ENCODE results near the gene ATF5.

ATF5 gene, protein sequence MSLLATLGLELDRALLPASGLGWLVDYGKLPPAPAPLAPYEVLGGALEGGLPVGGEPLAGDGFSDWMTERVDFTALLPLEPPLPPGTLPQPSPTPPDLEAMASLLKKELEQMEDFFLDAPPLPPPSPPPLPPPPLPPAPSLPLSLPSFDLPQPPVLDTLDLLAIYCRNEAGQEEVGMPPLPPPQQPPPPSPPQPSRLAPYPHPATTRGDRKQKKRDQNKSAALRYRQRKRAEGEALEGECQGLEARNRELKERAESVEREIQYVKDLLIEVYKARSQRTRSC

DNA sequence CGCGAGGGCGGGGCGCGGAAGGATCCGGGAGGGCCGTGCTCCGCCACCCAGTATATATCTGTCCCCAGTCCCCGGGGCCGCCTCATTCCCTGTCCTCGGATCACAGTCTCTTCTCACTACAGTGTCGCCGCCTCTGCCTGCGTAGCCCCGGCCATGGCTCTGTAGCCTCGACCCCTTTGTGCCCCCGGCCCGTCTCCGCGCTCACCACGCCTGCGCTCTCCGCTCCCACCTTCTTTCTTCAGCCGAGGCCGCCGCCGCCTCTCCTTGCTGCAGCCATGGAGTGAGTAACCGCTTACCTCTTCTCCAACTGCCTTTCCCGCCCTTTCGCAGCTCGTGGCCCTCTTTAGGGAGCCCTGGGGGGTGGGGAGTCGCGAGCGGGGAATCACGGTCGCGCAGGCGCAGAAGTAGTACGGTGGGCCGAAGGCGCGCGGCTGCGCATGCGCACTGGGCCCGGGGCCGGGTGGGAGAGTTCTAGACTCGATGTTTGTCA, at the start of gene ATF5, which contains the start of gene NUP62:
Gene ATF5 (plus strand): TSS at position 85 of the 490 bp plus-strand sequence. CDS start 1,646 bp downstream, outside the sequence.
Gene NUP62 (minus strand): TSS at position 384 of the 490 bp plus-strand sequence. CDS start 19,697 bp downstream, outside the sequence.
- peak; percentile 89 for DNase-seq (ENCODE audit: low read depth)

DNA sequence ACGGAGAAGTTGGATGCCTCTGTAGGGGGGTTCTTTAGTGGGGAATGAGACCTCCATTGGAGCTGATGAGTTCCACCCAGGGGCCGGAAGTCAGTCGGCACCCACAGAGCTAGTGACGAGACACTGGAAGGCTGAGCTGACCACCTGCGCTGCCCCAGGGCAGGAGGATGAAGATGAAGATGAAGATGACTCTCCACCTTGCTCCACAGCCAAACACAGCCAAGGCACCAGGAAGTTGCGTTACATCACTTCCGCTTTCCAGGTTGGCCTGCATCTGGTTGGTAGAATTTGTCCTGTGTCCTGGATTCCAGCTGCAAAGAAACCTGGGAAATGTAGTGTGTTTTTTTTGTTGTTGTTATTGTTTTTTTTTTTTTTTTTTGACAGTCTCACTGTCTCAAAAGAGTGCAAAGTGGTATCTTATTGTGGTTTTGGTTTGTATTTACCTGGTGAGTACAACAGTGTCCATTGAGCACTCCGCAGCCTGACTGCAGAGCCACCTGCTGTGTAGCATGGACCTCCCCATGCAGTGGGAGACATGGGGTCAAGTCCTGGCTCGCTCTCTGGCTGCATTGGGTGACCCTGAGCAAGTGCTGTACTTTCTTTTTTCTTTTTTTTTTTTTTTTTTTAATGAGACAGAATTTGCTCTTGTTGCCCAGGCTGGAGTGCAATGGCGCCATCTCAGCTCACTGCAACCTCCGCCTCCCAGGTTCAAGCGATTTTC, 49.6 kb upstream of the ATF5 start:
- DNase-seq (ENCODE audit: low read depth): no peak

DNA sequence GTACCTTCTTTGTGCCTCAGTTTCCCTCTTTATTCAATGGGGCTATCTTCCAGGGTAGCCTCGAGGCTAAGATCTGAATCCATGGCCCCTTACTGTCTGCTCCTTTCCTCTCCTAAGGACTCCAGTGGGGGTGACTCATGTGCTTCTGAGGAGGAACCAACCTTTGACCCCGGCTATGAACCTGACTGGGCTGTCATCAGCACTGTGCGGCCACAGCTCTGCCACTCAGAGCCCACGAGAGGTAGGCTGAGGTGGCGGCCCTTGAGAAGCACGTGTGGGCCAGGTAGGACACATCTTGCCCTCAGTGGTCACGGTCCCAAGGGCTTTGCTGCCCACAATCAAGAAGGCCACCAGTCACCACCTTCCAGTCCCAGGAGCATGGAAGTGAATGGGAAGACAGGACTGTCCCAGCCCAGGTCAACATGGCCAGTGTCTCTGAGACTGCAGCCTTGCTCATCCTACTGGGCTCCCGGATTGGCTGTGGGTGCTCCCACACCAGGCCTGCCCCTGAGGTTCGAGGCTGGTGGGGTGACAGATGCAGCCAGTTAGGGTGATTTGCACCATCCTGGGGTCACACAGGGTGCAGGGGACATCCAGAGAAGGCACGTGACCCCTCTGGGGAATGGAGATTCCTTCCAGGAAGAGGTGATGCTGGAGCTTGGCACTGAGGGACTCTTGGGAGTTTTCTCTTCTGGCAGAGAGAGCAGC, 48.7 kb upstream of the ATF5 start:
- DNase-seq (ENCODE audit: low read depth): no peak

DNA sequence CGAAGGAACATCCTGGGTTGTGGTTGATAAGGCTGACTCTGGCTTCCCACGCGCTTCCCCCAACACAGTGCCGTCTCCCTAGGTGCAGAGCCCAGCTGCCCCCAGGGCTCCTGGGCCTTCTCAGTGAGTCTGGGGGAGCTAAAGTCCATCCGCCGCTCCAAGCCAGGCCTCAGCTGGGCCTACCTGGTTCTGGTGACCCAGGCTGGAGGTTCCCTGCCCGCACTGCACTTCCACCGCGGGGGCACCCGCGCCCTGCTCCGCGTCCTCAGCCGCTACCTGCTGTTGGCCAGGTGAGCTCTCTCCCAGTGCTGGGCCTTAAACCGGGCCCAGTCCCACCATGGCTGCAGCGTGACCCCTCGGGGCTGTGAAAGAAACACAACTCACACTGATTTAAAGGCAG, 47.8 kb upstream of the ATF5 start:
- no peak for DNase-seq (ENCODE audit: low read depth)

DNA sequence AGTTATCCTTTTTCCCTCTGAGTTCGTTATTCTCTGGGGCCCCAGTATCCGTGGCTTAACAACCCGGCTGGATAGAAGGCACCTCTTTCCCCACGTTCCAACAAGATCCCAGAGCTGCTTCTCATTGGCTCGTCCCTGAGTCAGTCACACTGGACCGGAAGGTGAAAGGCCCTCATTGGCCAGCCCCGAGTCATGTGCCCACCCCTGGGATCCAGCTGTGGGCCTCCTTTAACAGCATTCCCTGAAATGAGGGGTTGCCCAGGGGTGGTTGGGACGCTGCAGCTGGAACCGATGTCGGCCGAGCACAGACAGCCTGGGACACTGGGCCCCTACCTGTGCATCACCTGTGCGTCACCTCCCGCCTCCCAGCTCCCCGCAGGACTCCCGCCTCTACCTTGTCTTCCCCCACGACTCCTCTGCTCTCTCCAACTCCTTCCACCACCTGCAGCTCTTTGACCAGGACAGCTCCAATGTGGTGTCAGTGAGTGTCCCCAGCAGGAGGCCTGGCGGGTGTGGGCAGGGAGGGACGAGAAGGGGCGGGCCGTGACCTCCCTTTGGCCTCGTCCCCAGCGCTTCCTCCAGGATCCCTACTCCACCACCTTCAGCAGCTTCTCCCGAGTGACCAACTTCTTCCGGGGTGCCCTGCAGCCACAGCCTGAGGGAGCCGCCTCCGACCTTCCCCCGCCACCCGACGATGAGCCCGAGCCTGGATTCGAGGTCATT, 47.2 kb upstream of the ATF5 start:
- DNase-seq (ENCODE audit: low read depth): no peak

DNA sequence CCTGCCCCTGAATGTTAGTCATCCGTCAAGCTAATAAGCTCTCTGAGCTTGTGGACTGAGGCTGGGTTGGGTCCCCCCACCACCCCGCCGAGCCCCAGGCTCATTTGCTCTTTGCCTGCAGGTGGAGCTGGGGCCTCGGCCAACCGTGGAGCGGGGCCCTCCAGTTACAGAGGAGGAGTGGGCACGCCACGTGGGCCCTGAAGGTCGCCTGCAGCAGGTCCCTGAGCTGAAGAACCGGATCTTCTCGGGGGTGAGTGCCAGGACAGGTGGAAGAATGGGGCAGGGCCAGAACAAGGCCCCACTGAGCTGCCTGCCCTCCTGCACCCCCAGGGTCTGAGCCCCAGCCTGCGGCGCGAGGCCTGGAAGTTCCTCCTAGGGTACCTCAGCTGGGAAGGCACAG, 46.4 kb upstream of the ATF5 start:
- DNase-seq (ENCODE audit: low read depth): no peak

DNA sequence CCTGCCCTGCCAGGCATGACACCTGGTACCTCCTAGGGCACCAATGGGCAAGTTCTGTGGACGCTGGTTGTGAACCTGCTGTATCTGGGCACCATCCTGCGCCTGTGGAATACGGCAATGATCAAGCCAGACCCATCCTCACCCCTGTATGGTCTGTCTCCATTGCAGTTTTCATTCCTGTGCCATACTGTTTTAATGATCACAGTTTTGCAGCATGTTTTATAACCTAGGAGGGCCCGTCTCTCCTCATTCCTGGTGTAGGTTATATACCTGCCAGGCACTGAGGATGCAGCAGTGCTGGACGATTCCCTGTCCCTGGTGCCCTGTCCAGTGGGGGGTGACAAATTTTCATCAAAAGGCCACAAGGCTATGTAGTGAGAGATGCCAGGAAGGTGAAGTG, 45.9 kb upstream of the ATF5 start:
- no peak for DNase-seq (ENCODE audit: low read depth)

DNA sequence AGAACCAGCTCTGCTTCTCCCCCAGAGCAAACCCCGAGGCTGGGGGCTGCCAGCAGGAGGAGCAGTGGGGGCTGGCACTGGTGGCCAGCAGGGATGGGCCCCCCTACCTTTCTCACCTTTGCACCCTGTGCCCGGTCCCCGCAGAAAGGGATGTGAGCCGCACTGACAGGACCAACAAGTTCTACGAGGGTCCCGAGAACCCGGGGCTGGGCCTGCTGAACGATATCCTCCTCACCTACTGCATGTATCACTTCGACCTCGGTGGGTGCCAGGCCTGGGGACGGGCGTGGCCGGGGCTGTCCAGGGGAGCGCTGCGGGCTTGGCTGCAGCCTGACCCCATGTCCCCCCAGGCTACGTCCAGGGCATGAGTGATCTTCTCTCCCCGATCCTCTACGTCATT, 44.9 kb upstream of the ATF5 start:
- DNase-seq (ENCODE audit: low read depth): no peak

DNA sequence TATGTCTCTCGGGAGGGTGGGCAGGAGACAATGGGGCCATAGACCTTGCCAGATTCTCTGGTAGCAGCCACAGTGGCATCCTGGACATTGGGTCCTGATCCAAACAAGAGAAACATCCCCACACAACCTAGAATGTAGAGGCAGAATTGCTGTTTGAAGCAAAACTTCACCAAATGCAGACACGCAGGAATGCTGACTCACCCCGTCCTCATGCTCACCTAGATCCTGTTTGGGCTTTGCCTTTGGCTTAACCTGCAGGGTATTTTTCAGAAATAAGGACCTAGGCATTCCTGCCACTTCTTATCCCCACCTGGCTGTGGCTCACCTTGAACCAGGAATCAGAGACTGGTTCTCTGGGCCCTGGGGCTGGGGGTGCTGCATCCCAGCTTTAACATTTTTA, 44.2 kb upstream of the ATF5 start:
- no peak for DNase-seq (ENCODE audit: low read depth)

DNA sequence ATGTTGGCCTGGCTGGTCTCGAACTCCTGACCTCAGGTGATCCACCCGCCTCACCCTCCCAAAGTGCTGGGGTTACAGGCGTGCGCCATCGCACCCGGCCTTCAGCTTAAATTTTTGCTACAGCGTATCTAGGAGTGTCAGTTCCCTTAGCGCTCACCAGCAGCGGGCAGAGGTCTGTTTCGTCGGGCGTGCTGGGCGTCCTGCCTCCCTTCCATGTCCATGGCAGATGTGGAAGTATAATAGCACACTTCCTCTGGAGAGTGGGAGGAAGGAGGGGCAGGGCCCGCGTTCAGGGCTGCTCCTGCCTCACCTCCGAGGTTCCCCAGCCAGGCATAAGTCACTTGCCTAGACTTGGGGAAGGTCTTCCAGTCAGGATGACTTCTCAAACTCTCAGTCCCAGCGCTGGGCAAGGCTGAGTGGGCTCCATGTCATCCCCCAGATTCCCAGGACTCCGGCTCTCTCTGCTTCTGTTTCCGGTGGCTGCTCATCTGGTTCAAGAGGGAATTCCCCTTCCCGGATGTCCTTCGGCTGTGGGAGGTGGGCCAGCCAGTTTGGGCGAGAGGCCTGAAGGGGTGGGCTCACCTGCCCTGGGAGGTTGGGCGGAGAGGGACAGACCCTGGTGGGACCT, 41.9 kb upstream of the ATF5 start:
- DNase-seq (ENCODE audit: low read depth): no peak

DNA sequence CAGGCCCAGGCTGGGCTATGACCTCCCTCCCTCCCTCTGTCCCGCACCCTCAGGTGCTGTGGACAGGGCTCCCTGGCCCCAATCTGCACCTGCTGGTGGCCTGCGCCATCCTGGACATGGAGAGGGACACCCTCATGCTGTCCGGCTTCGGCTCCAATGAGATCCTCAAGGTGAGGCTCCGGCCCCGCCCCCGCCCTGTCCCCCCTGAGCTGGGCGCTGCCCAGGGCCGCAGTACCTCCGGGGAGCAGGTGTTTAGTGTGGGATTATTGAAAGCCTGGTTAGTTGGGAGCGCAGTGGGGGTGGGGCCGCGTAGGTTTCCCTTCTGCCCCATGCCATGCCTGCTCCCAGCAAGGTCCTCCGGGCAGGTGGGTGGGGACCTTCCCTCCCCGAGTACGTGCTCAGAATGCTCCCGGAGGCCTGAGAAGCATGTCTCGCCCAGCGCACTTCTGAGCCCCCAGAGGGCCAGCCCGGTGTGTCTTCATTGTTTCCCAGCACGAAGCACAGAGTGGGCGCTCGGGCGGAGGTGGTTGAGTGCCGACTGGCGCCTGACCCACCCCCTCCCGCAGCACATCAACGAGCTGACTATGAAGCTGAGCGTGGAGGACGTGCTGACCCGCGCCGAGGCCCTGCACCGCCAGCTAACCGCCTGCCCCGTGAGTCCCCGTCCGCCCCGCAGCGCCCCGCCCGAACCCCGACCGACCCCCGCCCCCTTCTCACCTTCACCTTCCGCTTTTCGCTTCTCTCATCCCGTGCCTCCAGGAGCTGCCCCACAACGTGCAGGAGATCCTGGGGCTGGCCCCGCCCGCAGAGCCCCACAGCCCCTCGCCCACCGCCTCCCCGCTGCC, 41.1 kb upstream of the ATF5 start:
- DNase-seq (ENCODE audit: low read depth): no peak

DNA sequence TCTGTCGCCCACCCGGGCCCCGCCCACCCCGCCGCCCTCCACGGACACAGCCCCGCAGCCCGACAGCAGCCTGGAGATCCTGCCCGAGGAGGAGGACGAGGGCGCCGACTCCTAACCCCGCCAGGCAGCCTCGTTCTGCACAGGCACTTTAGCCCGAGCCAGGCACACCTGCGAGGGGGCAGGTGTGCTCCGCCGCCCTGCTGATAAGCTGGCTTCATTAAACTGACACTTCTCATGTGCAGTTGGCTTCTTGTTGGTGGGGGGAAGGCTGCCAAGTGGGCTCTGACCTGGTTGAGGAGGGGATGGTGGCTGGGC, 40.5 kb upstream of the ATF5 start:
- DNase-seq (ENCODE audit: low read depth): no peak

DNA sequence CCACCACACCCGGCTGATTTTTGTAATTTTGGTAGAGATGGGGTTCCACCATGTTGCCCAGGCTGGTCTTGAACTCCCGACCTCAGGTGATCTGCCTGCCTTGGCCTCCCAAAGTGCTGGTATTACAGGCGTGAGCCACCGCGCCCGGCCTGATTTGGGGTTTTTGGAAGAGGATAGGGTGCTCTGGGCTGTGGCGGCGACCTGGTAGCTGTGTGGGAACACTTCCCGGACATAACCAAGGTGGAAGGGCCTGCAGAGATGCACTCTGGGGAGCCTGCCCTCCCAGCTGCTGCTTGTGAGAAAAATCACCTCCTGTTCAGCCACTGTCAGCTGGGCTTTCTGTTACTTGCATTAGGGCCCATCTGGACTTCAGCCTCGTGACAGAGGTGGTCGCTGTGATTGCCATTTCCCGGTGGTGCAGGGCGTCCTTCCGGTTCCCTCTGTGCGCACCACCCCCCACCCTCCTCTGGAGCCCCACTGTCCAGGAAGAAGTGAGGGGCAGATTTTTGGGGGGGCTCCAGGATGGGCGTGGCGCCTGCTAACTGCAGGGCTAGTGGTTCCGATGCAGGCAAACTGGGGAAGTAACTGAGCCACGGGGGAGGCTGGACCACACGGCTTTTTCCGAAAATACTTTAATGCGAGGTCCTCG, 39.8 kb upstream of the ATF5 start:
- DNase-seq (ENCODE audit: low read depth): no peak

DNA sequence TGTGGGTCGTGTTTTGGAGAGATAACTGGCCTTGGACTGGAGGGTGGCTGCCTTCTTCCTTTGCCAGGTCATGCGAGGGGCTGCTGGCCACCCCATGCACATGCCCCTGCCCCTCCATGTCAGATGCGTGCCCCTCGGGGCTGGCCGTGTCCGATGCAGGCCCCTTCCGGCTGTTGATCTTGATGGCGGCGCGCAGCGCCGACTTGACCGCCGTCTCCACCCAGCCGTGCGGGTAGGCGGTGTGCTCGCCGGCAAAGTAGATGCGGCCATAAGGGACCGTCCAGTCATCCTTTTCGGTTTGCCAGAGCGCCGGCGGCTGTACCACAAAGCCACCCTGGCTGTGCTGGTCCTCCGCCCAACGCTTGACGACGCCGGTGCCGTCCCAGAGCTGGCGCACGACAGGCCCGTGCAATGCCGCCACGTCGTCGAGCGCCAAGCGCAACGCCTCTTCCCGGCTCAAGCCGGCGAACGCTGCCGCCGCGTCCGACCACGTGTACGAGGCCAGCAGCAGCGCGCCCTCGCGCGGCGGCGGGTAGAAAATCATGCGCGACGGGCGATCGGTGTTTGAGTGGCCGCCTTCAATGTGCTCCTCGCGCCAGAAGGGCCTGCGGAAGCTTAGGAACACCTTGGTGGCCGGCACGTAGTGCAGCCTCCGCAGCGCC, 39.2 kb upstream of the ATF5 start:
- peak; percentile 66 for DNase-seq (ENCODE audit: low read depth)

DNA sequence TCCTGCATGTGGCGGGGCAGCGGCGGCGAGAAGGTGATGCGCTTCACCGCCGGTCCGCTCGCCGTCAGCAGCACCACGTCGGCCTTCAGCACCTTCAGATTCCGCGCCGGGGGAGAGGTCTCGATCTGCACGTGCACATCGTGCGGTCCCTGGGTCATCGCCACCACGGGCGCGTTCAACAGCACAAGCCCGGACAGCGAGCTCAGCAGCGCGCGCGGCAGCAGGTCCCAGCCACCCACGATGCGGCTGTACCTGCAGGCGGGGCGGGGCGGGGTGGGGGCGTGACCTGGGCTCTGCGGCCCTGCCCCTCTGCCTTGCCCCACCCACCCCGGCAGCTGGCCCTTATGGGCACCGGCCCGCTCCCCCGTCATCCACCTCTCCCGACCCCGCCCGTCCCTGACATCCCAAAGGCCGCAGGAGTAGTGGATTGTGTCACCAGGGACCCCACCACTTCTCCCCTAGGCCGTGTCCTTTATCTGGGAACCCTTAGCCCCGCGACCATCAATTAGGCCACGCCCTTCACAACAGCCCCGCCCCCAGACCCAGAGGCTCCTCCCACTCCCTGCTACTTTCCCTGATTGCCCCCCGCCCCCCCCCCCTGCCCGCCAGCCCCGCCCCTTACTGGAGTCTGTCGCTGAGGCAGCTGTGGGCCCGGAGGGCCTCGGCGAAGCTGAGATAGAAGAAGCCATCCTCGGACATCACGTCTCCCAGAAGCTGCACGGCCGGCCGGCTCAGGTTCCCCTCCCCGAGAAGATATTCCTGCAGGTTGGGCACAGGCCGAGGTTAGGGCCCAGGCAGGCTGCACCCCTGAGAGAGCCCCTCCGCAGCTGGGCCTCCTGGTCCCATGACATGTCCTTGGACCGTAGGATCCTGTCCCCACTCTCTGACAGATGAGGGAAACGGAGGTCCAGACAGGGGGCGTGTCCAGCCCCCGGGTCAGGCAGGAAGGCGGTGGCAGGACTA, 38.4 kb upstream of the ATF5 start:
- DNase-seq (ENCODE audit: low read depth): peak; percentile 67

DNA sequence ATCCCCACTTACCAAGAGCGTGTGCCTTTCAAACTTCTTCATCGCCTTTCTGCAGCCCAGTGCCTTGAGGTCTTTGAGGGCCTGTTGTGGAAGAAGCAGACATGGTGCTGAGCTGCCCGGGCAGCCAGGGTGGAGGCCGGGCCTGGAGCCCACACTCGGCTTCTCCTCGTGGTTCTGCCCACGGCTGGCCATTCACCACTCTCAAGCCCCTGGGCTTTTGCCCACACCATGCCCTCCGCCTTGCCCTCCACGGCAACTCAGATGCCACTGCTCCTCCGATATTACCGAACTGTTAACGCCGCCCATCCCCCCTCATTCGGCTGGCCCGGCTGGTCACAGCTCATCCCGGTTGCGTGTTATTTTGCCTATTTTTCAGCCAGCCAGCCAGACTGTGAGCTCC, 37.6 kb upstream of the ATF5 start:
- DNase-seq (ENCODE audit: low read depth): no peak

DNA sequence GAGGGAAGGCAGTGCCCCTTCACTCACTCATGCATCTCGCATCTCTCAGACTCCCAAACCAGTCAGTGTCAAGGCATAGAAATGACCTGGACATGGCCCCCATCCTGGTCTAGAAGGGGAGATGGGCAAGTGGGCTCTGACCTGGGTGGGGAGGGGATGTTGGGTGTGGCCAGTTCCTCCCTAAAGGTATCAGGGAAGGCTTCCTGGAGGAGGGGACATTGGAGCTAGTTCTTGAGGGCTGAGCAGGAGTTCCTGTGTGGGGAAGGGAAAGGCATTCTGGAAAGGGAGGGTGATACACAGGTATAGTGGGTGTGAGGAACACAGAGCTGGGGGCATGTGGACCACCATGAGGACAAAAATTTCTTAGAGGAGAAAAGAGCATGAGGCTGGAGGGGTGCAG, 36.3 kb upstream of the ATF5 start:
- DNase-seq (ENCODE audit: low read depth): no peak

DNA sequence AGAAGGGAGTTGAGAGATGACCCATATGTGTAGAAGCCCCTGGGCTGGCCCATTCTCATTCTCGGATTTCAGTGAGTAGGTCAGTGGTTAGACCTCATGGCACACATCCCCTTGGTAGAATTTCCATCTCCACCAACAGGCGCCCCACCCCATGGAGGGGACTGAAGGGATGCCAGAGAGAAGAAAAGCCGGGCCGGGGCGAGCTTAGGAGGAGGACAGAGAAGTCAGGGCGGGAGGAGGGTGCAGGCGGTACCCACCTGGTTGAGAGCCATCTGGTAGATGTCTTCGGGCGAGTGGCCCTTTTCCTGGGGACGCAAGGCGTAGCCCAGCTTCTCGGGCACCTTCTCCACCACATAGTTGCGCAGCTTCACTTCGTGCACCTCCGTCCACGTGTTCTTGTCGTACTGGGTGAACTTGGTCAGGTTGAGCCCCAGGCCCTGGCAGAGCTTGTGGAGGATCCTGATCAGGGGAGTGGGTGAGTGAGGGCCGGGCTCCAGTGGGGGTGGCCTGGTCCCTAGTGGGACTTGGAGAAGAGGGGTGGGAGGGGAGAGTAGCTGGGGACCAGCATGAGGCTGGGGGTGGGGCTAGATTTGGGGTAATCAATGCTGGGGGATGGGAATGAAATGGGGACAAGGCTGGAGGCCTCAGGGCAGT, 34.9 kb upstream of the ATF5 start:
- DNase-seq (ENCODE audit: low read depth): no peak
